Measurements from ENCODE around the gene PACS2.

DNA sequence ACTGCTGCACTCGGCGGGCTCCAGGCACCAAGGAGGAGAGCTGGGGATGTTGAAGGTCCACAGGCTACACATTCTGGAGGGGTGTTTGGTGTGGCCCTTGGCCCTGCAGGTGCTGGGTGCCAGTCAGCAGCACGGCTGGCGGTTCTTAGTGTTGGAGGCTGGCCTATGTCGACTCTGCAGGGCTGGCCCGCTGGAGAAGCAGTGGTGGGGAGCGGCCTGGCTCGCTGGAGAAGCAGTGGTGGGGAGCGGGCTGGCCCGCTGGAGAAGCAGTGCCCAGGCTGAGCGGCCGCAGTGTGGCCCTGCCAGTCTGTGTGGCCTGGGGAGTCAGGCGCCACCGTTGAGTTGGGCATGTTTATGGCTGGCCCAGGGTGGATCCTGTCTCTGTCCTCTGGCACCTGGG is 132.4 kb downstream of the PACS2 start:
- TF ChIP-seq, protein P1, sequence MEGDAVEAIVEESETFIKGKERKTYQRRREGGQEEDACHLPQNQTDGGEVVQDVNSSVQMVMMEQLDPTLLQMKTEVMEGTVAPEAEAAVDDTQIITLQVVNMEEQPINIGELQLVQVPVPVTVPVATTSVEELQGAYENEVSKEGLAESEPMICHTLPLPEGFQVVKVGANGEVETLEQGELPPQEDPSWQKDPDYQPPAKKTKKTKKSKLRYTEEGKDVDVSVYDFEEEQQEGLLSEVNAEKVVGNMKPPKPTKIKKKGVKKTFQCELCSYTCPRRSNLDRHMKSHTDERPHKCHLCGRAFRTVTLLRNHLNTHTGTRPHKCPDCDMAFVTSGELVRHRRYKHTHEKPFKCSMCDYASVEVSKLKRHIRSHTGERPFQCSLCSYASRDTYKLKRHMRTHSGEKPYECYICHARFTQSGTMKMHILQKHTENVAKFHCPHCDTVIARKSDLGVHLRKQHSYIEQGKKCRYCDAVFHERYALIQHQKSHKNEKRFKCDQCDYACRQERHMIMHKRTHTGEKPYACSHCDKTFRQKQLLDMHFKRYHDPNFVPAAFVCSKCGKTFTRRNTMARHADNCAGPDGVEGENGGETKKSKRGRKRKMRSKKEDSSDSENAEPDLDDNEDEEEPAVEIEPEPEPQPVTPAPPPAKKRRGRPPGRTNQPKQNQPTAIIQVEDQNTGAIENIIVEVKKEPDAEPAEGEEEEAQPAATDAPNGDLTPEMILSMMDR (IDR thresholded peaks at IDR 0.05): no peak
- TF ChIP-seq POLR2A (IDR thresholded peaks at IDR 0.05): no peak

Data from testis (tissue), 2 donors.